ENCODE measurements around the gene PLCL2.
A peak's percentile ranks its signal among the peaks of the same experiment; 100 is the strongest.

PLCL2 gene

GRCh38 chr3:16883723-16884083 lies 1.1 kb upstream of the PLCL2 start:
- Histone ChIP-seq H3K9me3 (no peaks in the 10 kb centered on the region), H3K4me3 (ENCODE audit: low read depth in 1 of 2, low read length in 1 of 2) (peak overlapping the region; percentile 85 to 98), H3K27ac (peak overlapping the region; percentile 94), H3K4me1 (ENCODE audit: control insufficient read depth in 1 of 2, insufficient read depth in 1 of 2, low read depth in 1 of 2, low read length in 1 of 2) (peaks cover 51 to 52% of the 10 kb centered on the region in 2 experiments), H3K27me3 (no peaks in the 10 kb centered on the region), H3K36me3 (no peaks in the 10 kb centered on the region)
- no peak for TF ChIP-seq CTCF (IDR thresholded peaks at IDR 0.05)

GRCh38 chr3:16884084-16884747 lies 539 bp upstream of the PLCL2 start:
- Histone ChIP-seq H3K36me3 (no peaks in the 10 kb centered on the region), H3K4me1 (ENCODE audit: control insufficient read depth in 1 of 2, insufficient read depth in 1 of 2, low read depth in 1 of 2, low read length in 1 of 2) (peaks cover 53 to 57% of the 10 kb centered on the region in 2 experiments), H3K27me3 (no peaks in the 10 kb centered on the region), H3K4me3 (ENCODE audit: low read depth in 1 of 2, low read length in 1 of 2) (peak overlapping the region; percentile 85 to 98), H3K27ac (peak overlapping the region; percentile 94), H3K9me3 (no peaks in the 10 kb centered on the region)
- peak; percentile 34 for TF ChIP-seq CTCF (IDR thresholded peaks at IDR 0.05)

- no peak for TF ChIP-seq CTCF (IDR thresholded peaks at IDR 0.05)
- Histone ChIP-seq H3K4me1 (ENCODE audit: control insufficient read depth in 1 of 2, insufficient read depth in 1 of 2, low read depth in 1 of 2, low read length in 1 of 2) (peaks cover 58 to 59% of the 10 kb centered on the region in 2 experiments), H3K4me3 (ENCODE audit: low read depth in 1 of 2, low read length in 1 of 2) (peak overlapping the region; percentile 85 to 98), H3K27ac (peak overlapping the region; percentile 94), H3K9me3 (no peaks in the 10 kb centered on the region), H3K27me3 (no peaks in the 10 kb centered on the region), H3K36me3 (no peaks in the 10 kb centered on the region)
Observed at GRCh38 chr3:16885593-16886302, 993 bp downstream of the PLCL2 start.

GRCh38 chr3:16886303-16886683 lies 1.5 kb downstream of the PLCL2 start:
- Histone ChIP-seq H3K36me3 (no peaks in the 10 kb centered on the region), H3K27me3 (no peaks in the 10 kb centered on the region), H3K9me3 (no peaks in the 10 kb centered on the region), H3K4me3 (ENCODE audit: low read depth in 1 of 2, low read length in 1 of 2) (peak overlapping the region; percentile 85 to 98), H3K27ac (peak overlapping the region; percentile 94), H3K4me1 (ENCODE audit: control insufficient read depth in 1 of 2, insufficient read depth in 1 of 2, low read depth in 1 of 2, low read length in 1 of 2) (peaks cover 63 to 65% of the 10 kb centered on the region in 2 experiments)
- TF ChIP-seq CTCF (IDR thresholded peaks at IDR 0.05): no peak

GRCh38 chr3:16887130-16887529 lies 2.4 kb downstream of the PLCL2 start:
- Histone ChIP-seq H3K36me3 (no peaks in the 10 kb centered on the region), H3K4me3 (ENCODE audit: low read depth in 1 of 2, low read length in 1 of 2) (peak overlapping the region; percentile 85 to 98), H3K27me3 (no peaks in the 10 kb centered on the region), H3K27ac (peak overlapping the region; percentile 94), H3K9me3 (no peaks in the 10 kb centered on the region), H3K4me1 (ENCODE audit: control insufficient read depth in 1 of 2, insufficient read depth in 1 of 2, low read depth in 1 of 2, low read length in 1 of 2) (peaks cover 72 to 73% of the 10 kb centered on the region in 2 experiments)
- TF ChIP-seq CTCF (IDR thresholded peaks at IDR 0.05): no peak

Data from neutrophil (primary cell).